C4-2B (cell line): ENCODE results near the gene EPHA6.
"Not testable (repeated sequence)": the region's sequence is repeated elsewhere in the genome, so short reads cannot be mapped to it uniquely, and the experiment has no call there.

Experiments used
- H3K27ac ChIP-seq: fragments of 450-650 bp; 2 replicates; pipeline ENCODE4 v1.5.1; 2017
- ZFX ChIP-seq: fragments of 450-650 bp; IDR thresholded peaks from 2 replicates; pipeline ENCODE4 v1.6.1; 2017
- TF ChIP-seq, protein P1 (sequence below): fragments of 450-650 bp; conservative IDR thresholded peaks from 2 replicates; pipeline ENCODE4 v1.5.1; 2017; ENCODE audit warnings: mild to moderate bottlenecking

Gene EPHA6

DNA sequence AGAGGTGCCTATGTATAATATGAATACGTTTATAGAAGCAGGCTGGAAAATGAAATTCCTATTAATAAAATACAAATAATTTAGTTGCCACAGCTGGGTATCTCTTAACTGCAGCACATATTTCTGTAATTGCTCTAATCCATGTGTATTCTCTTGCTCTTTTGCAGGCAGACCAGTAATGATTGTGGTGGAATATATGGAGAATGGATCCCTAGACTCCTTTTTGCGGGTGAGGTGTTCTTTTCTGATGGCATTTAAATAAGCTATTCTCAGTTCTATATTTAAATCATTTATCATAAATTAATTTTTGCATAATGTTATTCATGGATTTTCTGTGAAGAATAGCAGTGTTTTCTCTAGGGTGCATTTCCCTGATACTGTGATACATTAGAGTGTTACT lies 796.2 kb downstream of the EPHA6 start:
- TF ChIP-seq, protein P1, sequence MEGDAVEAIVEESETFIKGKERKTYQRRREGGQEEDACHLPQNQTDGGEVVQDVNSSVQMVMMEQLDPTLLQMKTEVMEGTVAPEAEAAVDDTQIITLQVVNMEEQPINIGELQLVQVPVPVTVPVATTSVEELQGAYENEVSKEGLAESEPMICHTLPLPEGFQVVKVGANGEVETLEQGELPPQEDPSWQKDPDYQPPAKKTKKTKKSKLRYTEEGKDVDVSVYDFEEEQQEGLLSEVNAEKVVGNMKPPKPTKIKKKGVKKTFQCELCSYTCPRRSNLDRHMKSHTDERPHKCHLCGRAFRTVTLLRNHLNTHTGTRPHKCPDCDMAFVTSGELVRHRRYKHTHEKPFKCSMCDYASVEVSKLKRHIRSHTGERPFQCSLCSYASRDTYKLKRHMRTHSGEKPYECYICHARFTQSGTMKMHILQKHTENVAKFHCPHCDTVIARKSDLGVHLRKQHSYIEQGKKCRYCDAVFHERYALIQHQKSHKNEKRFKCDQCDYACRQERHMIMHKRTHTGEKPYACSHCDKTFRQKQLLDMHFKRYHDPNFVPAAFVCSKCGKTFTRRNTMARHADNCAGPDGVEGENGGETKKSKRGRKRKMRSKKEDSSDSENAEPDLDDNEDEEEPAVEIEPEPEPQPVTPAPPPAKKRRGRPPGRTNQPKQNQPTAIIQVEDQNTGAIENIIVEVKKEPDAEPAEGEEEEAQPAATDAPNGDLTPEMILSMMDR = no peak
- TF ChIP-seq ZFX = no peak
- H3K27ac ChIP-seq = no peak overlapping the region

DNA sequence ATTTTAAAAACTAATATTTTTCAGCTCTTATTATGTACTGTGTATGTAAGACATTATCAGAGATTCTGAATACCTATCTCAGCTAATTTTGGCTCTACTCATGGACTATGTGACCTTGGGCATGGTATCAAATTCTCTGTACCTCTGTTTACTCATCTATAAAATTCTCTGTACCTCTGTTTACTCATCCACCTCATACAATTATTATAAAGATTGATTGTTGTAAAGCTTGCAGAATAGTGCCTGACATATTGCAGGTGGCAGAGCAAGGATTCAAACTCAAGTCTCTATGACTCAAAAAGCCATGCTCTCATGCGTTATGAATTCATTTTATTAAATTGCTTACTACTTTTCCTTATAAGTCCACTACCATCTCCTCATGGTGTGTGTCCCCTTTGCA lies 798.2 kb downstream of the EPHA6 start:
- no peak for TF ChIP-seq ZFX
- TF ChIP-seq, protein P1 = no peak
- no peak overlapping the region for H3K27ac ChIP-seq

DNA sequence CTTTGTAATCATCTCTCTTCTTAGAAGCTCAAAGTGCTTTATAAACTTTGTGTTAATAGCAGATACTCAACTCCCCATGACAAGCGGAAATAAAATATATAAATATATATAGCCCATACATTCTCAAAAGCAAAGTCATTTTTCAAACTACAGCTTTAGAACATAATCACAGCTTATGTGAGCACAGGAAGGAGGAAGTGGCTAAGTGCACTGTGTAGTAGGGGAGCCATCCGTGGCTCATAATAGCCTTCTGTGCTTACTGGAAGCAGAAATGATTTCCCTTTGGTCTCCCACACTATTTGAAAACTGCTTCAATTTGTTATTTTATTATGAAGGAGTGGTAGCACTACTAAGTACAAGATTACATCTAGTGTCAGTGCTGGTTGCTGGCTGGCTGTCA lies 798.7 kb downstream of the EPHA6 start:
- no peak for TF ChIP-seq ZFX
- TF ChIP-seq, protein P1 = no peak

DNA sequence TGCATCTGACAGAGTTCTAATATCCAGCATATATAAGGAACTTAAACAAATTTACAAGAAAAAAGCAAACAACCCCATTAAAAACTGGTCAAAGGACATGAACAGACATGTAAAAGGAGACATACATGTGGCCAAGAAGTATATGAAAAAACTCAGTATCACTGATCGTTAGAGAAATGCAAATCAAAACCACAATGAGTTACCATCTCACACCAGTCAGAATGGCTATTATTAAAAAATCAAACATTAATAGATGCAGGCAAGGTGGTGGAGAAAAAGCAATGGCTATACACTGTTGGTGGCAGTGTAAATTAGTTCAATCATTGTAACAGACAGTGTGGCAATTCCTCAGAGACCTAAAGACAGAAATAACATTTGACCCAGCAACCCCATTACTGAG lies 806.1 kb downstream of the EPHA6 start:
- not testable (repeated sequence) for H3K27ac ChIP-seq

More for the DNA sequence above, 798.7 kb downstream of the EPHA6 start:
- no peak overlapping the region for H3K27ac ChIP-seq

DNA sequence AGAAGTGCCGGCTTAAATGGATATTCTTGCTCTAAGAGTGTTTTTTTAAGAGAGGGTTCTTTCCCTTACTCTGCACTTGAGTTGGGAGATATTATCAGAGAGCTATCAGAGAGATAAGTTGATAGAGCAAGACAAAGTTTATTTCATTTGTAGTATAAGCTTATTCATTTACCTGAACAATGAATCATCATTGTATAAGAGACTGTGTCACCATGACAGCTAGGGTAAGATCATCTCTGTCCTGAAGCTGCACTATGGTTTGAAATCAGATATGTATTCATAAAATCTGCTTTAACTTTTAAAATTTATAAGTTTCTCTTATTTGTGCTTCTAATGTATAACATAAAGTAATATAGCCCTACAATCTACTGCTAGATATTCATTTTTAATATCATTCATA lies 822.1 kb downstream of the EPHA6 start:
- no peak for TF ChIP-seq ZFX
- TF ChIP-seq, protein P1 = no peak
- no peak overlapping the region for H3K27ac ChIP-seq

DNA sequence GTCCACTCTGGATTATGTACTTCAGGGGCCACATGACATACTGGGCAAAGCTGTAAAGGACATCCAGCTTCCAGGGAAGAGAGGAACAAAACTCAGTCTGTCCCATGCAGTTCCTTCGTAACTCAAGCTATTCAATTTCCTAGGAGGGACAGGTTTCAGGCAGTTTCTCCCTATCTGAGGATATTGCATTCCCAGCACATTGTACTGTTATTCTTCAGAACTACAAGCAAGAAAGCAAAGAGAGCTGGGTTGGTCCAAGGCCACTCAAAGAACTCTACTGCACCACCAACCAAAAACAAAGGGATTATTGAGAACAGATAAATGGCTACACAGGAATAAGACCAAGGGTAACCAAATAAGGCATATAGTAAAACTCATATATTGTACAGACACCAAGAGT lies 832.5 kb downstream of the EPHA6 start:
- TF ChIP-seq ZFX = no peak
- TF ChIP-seq, protein P1 = no peak
- no peak overlapping the region for H3K27ac ChIP-seq

DNA sequence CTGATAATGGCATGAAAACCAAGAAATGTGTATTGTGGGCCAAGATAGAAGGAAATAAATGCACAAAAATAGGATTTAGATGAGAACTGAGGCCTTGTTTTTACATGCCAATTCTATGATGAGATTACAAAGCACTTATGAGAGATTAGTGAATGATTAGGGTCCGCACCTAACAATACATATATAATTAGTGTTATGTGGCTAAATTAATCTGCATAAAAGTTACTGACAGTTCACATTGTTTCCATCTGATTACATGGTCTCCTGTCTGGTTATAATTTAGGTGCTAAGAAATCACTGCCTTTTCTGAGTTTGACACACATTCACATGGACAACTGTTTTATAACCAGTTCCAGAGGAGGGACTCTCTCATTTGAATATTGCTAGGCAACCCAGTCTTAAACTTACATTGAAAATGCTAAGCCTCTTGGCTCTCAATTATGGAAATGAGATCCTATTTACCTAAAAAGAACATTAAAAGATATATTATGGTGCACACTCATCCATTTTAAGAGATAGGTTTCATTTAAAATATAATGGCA lies 833.1 kb downstream of the EPHA6 start:
- TF ChIP-seq, protein P1 = no peak
- no peak for TF ChIP-seq ZFX

DNA sequence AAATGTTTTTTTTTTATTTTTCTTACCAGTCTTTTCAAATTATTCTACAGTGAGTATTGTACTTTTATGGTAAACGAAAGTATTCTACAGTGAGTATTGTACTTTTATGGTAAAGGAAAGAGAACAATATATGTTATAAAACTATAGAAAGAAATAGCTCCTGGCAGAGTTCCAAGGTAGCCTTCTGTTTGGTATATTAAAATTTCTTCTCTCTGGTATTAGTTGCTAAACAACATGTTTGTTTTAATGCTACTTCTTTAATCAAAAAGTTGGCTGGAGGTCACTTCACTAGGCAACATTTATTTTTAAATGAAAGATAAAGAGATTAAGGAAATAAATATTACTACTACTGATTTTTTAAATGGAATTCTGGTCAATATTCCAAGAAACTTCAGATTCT lies 841.6 kb downstream of the EPHA6 start:
- H3K27ac ChIP-seq = no peak overlapping the region

More for the DNA sequence above, 833.1 kb downstream of the EPHA6 start:
- no peak overlapping the region for H3K27ac ChIP-seq

More for the DNA sequence above, 841.6 kb downstream of the EPHA6 start:
- TF ChIP-seq, protein P1 = no peak
- no peak for TF ChIP-seq ZFX
